A673 (cell line): ENCODE data around the gene NOL12.

ENCODE experiments used
- EZH2 ChIP-seq: fragments of 200-600 bp; sonication (generic); IDR thresholded peaks from 2 replicates; pipeline ENCODE4 v1.6.1; 2017; ENCODE audit warnings: borderline replicate concordance, low read depth, mild to moderate bottlenecking, mixed read lengths, antibody characterized with exemption, low read length; ENCODE audit not compliant: poor library complexity, severe bottlenecking
- TF ChIP-seq, protein P1 (sequence below): fragments of 300-800, 200-600 bp; sonication (generic); conservative IDR thresholded peaks from 2 replicates; pipeline ENCODE4 v1.5.1; 2017; ENCODE audit warnings: low read depth, mild to moderate bottlenecking, antibody characterized with exemption, low read length, moderate library complexity, mixed read lengths

DNA sequence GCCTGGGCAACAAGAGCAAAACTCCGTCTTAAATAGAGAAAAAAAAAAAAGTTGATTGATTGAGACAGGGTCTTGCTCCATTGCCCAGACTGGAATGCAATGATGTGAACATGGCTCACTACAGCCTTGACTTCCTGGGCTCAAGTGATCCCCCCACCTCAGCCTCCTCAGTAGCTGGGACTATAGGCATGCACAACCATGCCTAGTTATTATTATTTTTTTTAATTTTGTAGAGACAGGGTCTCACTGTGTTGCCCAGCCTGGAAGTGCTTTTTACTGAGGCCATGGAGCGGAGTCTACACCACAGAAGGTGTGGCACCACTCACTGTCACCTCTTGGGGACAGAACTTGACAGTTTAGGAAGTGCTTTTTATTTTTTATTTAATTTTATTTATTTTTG, 28.5 kb downstream of the NOL12 start:
- TF ChIP-seq, protein P1, sequence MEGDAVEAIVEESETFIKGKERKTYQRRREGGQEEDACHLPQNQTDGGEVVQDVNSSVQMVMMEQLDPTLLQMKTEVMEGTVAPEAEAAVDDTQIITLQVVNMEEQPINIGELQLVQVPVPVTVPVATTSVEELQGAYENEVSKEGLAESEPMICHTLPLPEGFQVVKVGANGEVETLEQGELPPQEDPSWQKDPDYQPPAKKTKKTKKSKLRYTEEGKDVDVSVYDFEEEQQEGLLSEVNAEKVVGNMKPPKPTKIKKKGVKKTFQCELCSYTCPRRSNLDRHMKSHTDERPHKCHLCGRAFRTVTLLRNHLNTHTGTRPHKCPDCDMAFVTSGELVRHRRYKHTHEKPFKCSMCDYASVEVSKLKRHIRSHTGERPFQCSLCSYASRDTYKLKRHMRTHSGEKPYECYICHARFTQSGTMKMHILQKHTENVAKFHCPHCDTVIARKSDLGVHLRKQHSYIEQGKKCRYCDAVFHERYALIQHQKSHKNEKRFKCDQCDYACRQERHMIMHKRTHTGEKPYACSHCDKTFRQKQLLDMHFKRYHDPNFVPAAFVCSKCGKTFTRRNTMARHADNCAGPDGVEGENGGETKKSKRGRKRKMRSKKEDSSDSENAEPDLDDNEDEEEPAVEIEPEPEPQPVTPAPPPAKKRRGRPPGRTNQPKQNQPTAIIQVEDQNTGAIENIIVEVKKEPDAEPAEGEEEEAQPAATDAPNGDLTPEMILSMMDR: no peak
- TF ChIP-seq EZH2: no peak
